ENCODE results near the gene SSX2IP.

- TF ChIP-seq EZH2 (IDR thresholded peaks at IDR 0.05; ENCODE audit: low read depth) (no peak), CTCF (conservative IDR thresholded peaks at IDR 0.05) (no peak)
Measured at GRCh38 chr1:84735483-84735882, 45.2 kb upstream of the SSX2IP start.

Measured in PC-9 (cell line).